Measurements from ENCODE around the gene LILRA5. TPM values are rescaled to one million over a fixed set of nuclear protein-coding genes. Genes with fewer than 3 reads are reported as not detected.
"Not testable (repeated sequence)": the region's sequence is repeated elsewhere in the genome, so short reads cannot be mapped to it uniquely, and the experiment has no call there.

Gene LILRA5
- total RNA-seq, 2 experiments from 2014 or later: not detected

DNA sequence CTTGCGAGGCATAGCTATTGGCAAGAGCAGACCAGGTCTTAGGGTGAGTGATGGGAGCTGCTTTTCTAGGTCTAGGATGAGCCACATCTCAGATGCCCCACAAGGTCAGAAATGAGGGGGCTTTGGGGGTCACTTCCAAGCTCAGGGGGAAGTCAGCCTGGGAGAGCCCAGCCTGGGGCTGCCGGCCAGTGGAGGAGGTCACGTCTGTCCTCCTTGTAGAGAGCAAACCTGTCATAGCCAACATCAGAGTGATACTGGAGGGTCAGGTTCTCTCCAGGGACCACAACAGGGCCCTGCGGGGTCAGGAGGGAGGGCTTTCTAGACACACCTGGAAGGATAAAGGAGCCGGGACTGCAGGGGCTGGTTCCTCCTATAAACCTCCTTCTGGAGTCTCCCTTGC is 2.4 kb downstream of the LILRA5 start:
- Mint-ChIP-seq H3K9me3 (no peaks in the 10 kb centered on the region), H3K4me3 (no peak overlapping the region), H3K4me1 (peaks cover 2% of the 10 kb centered on the region), H3K27ac (no peak overlapping the region), H3K27me3 (peaks cover 16% of the 10 kb centered on the region), H3K36me3 (ENCODE audit: low read depth) (no peaks in the 10 kb centered on the region)
- CTCF ChIA-PET: no interaction called here
- POLR2A ChIA-PET: no interaction called here
- no peak for DNase-seq

DNA sequence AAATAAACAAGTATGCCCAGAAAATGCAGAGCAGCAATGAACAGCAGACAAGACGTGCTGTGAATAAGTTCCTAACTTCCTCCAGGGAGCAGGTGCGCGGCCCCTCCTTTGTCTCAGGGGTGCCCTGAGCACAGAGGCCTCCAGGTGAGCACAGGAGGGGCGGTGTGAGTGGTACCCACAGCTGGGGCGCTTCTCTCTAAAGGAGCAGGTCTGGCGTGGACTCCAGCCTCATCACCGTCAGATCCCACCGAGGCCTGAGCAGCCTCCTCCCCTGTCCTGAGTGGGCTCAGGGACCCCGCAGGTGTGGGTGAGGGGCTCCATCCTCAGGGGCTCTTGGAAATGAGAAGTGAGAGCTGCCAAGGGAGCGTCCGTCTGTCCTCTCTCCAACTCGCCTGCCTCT is 3.2 kb downstream of the LILRA5 start:
- no peak overlapping the region for H3K27ac Mint-ChIP-seq
- DNase-seq: no peak
- ChIA-PET POLR2A (no interaction called here), CTCF (interaction anchor here (0.5 kb wide), 1 partner anchor 260 kb away, joined by 3 read pairs; no protein-coding TSS in a partner anchor)
- peaks cover 16% of the 10 kb centered on the region for H3K27me3 Mint-ChIP-seq
- H3K36me3 Mint-ChIP-seq (ENCODE audit: low read depth): no peaks in the 10 kb centered on the region
- no peak overlapping the region for H3K4me3 Mint-ChIP-seq
- H3K4me1 Mint-ChIP-seq: peaks cover 9% of the 10 kb centered on the region
- H3K9me3 Mint-ChIP-seq: no peaks in the 10 kb centered on the region

DNA sequence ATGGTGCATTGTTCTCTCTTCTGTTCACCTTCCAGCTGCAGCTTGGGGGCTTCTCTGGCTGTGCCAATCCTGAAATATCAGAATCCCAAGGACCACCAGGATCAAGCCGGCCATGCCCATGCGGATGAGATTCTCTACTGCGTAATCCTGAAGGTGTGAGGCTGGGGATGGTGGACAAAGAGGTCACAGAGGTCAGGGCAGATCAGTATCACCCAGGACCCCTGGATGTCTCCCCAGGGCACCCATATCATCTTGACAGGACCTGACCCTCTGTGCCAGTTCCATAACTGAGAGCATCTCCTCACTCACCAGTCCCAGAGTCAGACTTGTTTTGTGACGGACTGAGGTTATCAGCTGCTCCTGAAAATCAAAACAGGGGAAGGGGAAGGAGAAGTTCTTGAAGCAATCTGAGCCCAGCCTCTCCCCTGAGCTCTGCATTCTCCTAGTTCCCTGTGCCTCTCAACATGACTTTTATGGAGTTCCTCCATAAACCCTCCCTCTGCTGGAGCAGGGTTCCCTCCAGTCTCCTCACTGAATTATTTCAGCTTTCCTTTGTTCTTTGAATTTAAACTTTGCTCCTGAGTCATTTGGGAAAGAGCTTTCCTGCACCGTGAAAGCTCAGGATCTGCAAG is 5.5 kb downstream of the LILRA5 start:
- no peak overlapping the region for H3K4me3 Mint-ChIP-seq

DNA sequence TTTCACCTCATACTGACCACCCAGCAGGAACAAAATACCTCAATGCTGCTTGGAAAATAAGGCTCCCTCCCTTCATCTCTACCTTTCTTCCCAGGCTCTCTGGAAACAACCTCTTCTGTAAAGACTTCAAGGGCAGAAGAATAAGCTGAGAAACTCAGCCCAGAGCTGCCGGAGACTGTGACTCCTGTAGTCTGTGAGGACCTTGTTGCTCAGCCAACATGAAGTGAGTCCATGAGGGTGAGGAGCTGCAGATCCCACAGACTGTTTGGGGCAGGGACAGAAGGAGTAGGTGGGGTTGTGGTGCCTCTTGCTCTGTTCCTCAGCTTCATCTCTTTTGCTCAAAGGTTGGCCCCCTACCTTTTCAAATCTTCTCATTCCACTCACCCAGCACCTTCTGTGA is 7.8 kb downstream of the LILRA5 start:
- peaks cover 29% of the 10 kb centered on the region for H3K4me1 Mint-ChIP-seq
- POLR2A ChIA-PET: no interaction called here
- peaks cover 10% of the 10 kb centered on the region for H3K27me3 Mint-ChIP-seq
- H3K4me3 Mint-ChIP-seq: no peak overlapping the region
- H3K27ac Mint-ChIP-seq: no peak overlapping the region
- no peaks in the 10 kb centered on the region for H3K9me3 Mint-ChIP-seq
- no peak for DNase-seq
- no peaks in the 10 kb centered on the region for H3K36me3 Mint-ChIP-seq (ENCODE audit: low read depth)
- CTCF ChIA-PET: no interaction called here

More for the DNA sequence above, 5.5 kb downstream of the LILRA5 start:
- H3K27ac Mint-ChIP-seq: no peak overlapping the region
- H3K27me3 Mint-ChIP-seq: no peaks in the 10 kb centered on the region
- peaks cover 26% of the 10 kb centered on the region for H3K4me1 Mint-ChIP-seq
- H3K9me3 Mint-ChIP-seq: no peaks in the 10 kb centered on the region
- no peak for DNase-seq
- CTCF ChIA-PET: no interaction called here
- POLR2A ChIA-PET: no interaction called here
- no peaks in the 10 kb centered on the region for H3K36me3 Mint-ChIP-seq (ENCODE audit: low read depth)

DNA sequence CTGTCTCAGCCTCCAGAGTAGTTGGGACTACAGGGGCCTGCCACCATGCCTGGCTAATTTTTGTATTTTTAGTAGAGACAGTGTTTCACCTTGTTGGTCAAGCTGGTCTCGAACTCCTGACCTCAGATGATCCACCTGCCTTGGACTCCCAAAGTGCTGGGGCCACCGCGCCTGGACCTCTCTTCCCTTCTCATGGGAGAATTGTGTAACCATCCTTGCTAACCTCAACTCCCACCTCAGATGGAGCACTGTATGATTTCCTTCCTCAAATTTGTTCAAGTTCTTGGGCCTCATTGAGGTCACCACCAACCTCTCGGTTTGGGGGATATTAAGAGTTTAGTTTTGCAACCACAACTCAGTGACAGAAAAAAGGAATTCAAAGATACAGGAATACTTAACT is 10.7 kb downstream of the LILRA5 start:
- ChIA-PET POLR2A (no interaction called here), CTCF (no interaction called here)
- H3K36me3 Mint-ChIP-seq (ENCODE audit: low read depth): no peaks in the 10 kb centered on the region

DNA sequence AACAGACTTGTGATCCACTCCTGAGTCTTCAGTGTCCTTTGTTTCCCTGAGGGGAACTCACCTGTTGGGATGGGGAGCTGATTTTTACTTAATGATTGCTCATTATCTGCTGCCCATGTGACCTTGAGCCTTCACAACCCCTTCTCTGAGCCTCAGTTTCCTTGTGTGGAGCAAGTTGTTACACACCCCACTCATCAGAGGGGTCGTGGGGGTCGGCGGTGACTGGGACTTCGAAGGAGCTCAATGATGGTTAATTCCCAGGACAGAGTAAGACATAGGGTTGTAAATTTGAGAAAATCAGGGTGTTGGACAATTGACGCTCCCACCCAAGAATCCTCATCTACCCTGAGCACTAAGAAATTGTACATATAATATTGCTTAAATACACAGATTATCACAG is 13.5 kb downstream of the LILRA5 start:
- H3K4me3 Mint-ChIP-seq: no peak overlapping the region
- ChIA-PET CTCF (interaction anchor here (0.5 kb wide), 1 partner anchor 280 kb away, joined by 4 read pairs; no protein-coding TSS in a partner anchor), POLR2A (no interaction called here)
- peaks cover 18% of the 10 kb centered on the region for H3K27me3 Mint-ChIP-seq
- peaks cover 17% of the 10 kb centered on the region for H3K4me1 Mint-ChIP-seq
- no peaks in the 10 kb centered on the region for H3K36me3 Mint-ChIP-seq (ENCODE audit: low read depth)
- no peak overlapping the region for H3K27ac Mint-ChIP-seq
- no peak for DNase-seq
- no peaks in the 10 kb centered on the region for H3K9me3 Mint-ChIP-seq

More for the DNA sequence above, 10.7 kb downstream of the LILRA5 start:
- H3K4me3 Mint-ChIP-seq: no peak overlapping the region
- DNase-seq: no peak
- H3K4me1 Mint-ChIP-seq: peaks cover 29% of the 10 kb centered on the region
- H3K9me3 Mint-ChIP-seq: no peaks in the 10 kb centered on the region
- H3K27ac Mint-ChIP-seq: no peak overlapping the region
- peaks cover 18% of the 10 kb centered on the region for H3K27me3 Mint-ChIP-seq

DNA sequence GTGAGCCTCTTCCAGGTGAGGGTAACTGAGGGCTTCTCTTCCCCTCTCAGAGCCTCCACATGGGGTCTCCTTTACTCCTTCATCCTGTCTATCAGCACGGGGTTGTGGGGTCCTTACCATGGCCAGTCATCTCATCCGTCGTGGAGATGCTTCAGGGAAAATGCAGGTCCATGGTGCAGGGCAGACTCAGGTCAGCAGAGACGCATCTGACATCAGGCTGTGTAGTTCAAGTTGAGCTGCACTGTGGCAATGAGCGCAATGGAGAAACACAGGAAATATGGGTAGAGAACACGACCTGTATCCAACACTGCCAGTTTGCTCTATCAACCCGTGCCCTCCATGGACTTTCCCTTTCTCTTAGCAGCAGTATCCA is 13.9 kb downstream of the LILRA5 start:
- Mint-ChIP-seq H3K36me3 (ENCODE audit: low read depth) (no peaks in the 10 kb centered on the region), H3K4me1 (peaks cover 13% of the 10 kb centered on the region), H3K27me3 (peaks cover 18% of the 10 kb centered on the region), H3K27ac (no peak overlapping the region), H3K9me3 (no peaks in the 10 kb centered on the region), H3K4me3 (no peak overlapping the region)
- DNase-seq: no peak
- ChIA-PET CTCF (interaction anchor here (0.5 kb wide), 1 partner anchor 280 kb away, joined by 4 read pairs; no protein-coding TSS in a partner anchor), POLR2A (no interaction called here)

DNA sequence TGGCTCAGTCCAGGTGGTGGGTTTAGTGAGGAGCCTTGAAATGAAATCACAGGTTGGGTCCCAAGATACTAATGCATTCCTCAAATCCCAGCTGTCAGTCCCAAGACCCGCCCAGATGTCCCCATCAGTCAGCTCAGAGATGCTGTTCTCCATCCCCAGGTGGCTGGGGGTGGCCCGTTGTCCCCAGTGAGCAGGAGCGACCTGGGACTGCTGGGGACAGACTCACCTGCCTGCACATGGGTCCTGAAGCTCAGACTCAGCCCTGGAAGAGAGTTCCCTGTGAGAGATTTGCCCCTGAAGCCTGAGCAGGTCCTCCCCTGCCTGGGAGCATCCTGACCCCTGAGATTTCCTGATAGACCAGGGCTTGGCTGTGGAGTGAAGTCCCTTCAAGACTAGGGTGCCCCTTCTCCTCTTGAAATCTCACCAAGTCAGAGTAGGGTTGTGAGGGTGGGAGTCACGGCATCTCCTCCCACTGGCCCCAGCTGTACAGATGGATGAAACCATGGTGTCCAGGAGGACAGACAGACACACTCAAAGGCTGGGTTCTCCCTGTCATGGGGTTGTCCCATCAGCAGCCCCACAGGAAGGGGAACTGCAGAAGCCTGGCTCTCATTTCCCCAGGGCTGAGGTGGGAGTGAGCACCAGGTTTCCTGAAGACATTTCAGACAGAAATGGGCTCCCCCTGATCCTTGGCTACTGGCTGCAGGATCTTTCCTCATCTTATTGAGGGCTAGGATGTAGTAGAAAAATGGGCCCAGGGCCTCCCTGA is 14.4 kb downstream of the LILRA5 start:
- Mint-ChIP-seq H3K36me3 (ENCODE audit: low read depth) (no peaks in the 10 kb centered on the region), H3K4me1 (peaks cover 7% of the 10 kb centered on the region), H3K27ac (no peak overlapping the region), H3K9me3 (no peaks in the 10 kb centered on the region), H3K4me3 (no peak overlapping the region), H3K27me3 (peaks cover 19% of the 10 kb centered on the region)
- no peak for DNase-seq
- POLR2A ChIA-PET: no interaction called here
- CTCF ChIA-PET: no interaction called here

DNA sequence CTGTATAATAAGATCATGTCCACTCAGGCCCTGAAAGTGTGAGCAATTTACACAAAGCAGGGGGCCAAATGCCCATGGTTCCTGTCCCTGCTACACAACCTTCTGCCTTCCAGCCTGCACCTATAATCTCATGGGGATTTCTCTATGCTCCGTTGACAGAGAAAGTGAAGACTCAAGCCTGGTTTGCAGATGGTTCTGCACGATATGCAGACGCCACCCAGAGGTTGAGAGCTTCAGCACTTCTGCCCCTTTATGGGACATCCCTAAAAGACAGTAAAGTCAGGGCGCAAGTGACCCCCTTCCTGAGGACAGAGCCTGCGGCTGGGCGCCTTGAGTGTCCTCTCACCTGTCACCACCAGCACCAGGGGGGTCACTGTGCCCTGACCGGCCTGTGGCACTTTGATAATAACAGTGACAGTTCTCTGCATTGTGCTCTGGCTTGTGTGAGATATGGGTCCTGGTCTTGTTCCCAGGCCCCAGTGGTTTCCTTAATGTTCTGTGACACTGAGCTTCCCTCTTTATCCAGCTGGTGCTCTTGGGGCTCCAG is 15.1 kb downstream of the LILRA5 start:
- Mint-ChIP-seq H3K27ac (no peak overlapping the region), H3K4me1 (peaks cover 3% of the 10 kb centered on the region), H3K9me3 (no peaks in the 10 kb centered on the region), H3K27me3 (peaks cover 25% of the 10 kb centered on the region), H3K36me3 (ENCODE audit: low read depth) (no peaks in the 10 kb centered on the region), H3K4me3 (no peak overlapping the region)
- ChIA-PET CTCF (no interaction called here), POLR2A (no interaction called here)
- DNase-seq: no peak

DNA sequence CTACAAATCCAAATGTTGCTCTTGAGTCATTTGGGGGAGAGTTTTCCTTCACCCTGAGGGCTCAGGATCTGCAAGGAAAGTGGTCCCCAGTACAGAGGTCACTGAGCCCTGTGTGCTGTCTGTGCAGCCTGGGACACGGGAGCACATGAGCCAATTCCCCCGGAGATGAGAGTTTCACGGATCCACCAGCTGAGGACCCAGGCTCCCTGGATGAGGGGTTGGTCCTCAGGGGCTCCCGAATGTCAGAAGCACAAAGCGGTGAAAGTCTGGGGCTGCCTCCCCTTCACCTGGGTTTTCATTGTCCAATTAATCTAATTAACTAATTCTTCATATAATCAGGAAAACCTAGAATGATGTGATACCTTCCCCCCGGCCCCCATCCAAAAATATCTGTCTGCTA is 18.4 kb downstream of the LILRA5 start:
- H3K27me3 Mint-ChIP-seq: peaks cover 15% of the 10 kb centered on the region
- ChIA-PET POLR2A (no interaction called here), CTCF (no interaction called here)
- H3K9me3 Mint-ChIP-seq: no peaks in the 10 kb centered on the region
- no peak for DNase-seq
- no peak overlapping the region for H3K4me3 Mint-ChIP-seq
- no peak overlapping the region for H3K27ac Mint-ChIP-seq
- H3K4me1 Mint-ChIP-seq: no peaks in the 10 kb centered on the region
- H3K36me3 Mint-ChIP-seq (ENCODE audit: low read depth): no peaks in the 10 kb centered on the region

DNA sequence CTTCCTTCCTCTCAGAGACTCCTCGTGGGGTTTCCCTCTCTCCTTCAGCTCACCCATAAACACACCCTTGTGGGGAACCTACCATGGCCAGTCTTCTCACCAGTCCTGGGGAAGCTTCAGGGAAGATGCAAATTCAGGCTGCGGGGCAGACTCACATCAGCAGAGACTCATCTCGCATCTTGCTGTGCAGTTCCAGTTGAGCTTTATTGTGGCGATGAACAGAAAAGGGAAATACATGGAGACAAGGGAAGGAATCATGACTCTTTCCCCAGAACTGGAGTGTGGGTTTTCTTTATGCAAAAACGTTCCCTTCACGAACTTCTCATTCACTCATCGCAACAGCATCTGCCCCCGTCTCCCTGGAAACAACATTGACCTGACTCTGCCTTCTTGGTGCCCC is 23.8 kb downstream of the LILRA5 start:
- CTCF ChIA-PET; H3K36me3 Mint-ChIP-seq (ENCODE audit: low read depth); H3K27ac Mint-ChIP-seq; H3K9me3 Mint-ChIP-seq; DNase-seq; H3K4me1 Mint-ChIP-seq; H3K4me3 Mint-ChIP-seq; POLR2A ChIA-PET: not testable (repeated sequence)
- peaks cover 24% of the 10 kb centered on the region for H3K27me3 Mint-ChIP-seq

DNA sequence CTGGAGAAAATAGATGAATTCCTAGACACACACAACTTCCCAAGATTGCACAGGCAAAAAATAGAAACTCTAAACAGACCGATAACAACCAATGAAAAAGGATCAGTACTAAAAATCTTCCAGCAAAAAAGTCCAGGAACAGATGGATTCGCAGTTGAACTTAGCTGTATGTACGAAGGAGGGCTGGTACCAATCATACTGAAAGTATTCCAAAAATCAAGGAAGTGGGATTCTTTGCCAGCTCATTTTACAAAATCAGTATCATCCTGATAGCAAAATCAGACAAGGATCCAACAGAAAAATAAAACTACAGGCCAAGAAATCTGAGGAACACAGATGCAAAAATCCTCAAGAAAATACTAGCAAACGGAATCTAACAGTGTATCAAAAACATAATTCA is 25.5 kb downstream of the LILRA5 start:
- H3K27ac Mint-ChIP-seq: no peak overlapping the region
- H3K4me1 Mint-ChIP-seq: peaks cover 6% of the 10 kb centered on the region
- H3K4me3 Mint-ChIP-seq: no peak overlapping the region
- peaks cover 24% of the 10 kb centered on the region for H3K27me3 Mint-ChIP-seq
- ChIA-PET POLR2A (no interaction called here), CTCF (no interaction called here)
- no peak for DNase-seq
- H3K36me3 Mint-ChIP-seq (ENCODE audit: low read depth): no peaks in the 10 kb centered on the region
- H3K9me3 Mint-ChIP-seq: no peaks in the 10 kb centered on the region

DNA sequence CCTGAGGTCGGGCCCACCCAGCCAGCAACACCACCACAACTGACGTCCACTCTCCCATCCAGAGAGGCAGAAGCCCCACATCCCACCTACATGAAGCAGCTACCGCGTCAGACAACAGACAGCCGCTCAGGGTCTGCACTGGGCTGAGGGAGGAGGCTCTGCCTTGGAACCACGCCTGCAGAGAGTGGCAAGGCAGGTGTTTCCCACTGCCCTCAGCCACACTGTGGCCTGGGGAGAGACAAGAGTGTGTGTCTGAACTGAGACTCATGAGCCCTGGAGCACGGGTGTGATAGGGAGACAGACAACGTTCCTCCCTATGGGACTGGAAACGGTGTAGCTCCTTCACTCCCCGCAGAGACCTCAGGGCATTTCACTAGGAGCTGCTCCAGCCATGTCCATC is 26.7 kb downstream of the LILRA5 start:
- H3K36me3 Mint-ChIP-seq (ENCODE audit: low read depth); POLR2A ChIA-PET; H3K4me1 Mint-ChIP-seq; H3K27ac Mint-ChIP-seq; CTCF ChIA-PET; H3K4me3 Mint-ChIP-seq; H3K9me3 Mint-ChIP-seq; DNase-seq: not testable (repeated sequence)
- peaks cover 31% of the 10 kb centered on the region for H3K27me3 Mint-ChIP-seq

All from activated CD4-positive, alpha-beta T cell treated with anti-CD3 and anti-CD28 coated beads, Interleukin-2, amount 10 ng/mL, durations not matched to agents 7 days and 5 days (primary cell).